Large intestine (tissue), 3 donors: ENCODE data around the gene ATP6V0E2. TPM values are rescaled to one million over a fixed set of nuclear protein-coding genes. Genes with fewer than 3 reads are reported as not detected.

Experiments used
- DNase-seq, 2 donors: peaks; one replicate each; pipeline versions ENCODE4 v3.0.0 to v3.0.0-alpha.2; 2013
- H3K27ac ChIP-seq: one replicate; pipeline ENCODE4 v1.5.1; 2013; ENCODE audit warnings: low read length
- H3K27me3 ChIP-seq: 2 replicates; pipeline ENCODE4 v1.6.1; 2013; ENCODE audit warnings: low read length; ENCODE audit not compliant: control insufficient read depth, insufficient read depth
- H3K36me3 ChIP-seq: 2 replicates; pipeline ENCODE4 v1.6.1; 2013; ENCODE audit warnings: low read length; ENCODE audit not compliant: control insufficient read depth, insufficient read depth
- H3K4me1 ChIP-seq: one replicate; pipeline ENCODE4 v1.6.1; 2013; ENCODE audit warnings: low read length; ENCODE audit not compliant: control insufficient read depth, insufficient read depth
- H3K4me3 ChIP-seq: one replicate; pipeline ENCODE4 v1.5.1; 2013; ENCODE audit warnings: low read length
- H3K9me3 ChIP-seq: one replicate; pipeline ENCODE4 v1.6.1; 2013; ENCODE audit warnings: mild to moderate bottlenecking, low read depth, low read length, moderate library complexity; ENCODE audit not compliant: control insufficient read depth
- WGBS: methylation state at CpG from one replicate; pipeline ENCODE4 v1.1.5; 2013; ENCODE audit warnings: low lambda C conversion rate; ENCODE audit not compliant: insufficient coverage; 5-methylcytosine and 5-hydroxymethylcytosine counted together
- polyA plus RNA-seq: library from polyadenylated mRNA; unstranded; fragments of 120-200 nt; gene quantifications from one replicate; pipeline ENCODE4 v1.2.1, GENCODE V29; 2013

The ATP6V0E2 gene
- polyA plus RNA-seq, 1 donor: 15.6 TPM

DNA sequence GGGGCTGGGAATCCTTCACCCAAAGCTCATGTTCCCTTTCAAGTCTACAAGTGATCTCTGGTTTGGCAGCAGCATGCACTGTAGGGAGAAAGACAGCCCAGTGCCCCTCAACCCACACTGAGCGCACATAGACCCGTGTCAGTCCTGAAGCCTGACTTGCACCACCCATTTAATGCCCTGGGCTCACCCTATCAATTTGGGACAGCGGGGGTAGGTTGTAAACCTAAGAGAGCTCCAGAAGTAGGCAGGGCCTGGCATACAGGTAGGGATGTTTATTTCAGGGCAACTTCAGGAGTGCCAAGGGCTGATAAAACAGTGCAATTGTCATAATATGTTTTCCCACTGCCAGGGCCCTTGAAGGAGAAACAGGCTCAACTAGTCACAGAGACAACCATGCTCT is 3.5 kb upstream of the ATP6V0E2 start:
- Histone ChIP-seq H3K36me3 (peaks cover 8% of the 10 kb centered on the region), H3K9me3 (no peaks in the 10 kb centered on the region), H3K27ac (no peak overlapping the region), H3K4me3 (no peak overlapping the region), H3K4me1 (peaks cover 13% of the 10 kb centered on the region), H3K27me3 (peaks cover 6% of the 10 kb centered on the region)
- no CpG with 5 or more reads among the region's 3 CpGs for WGBS
- no peak for DNase-seq

DNA sequence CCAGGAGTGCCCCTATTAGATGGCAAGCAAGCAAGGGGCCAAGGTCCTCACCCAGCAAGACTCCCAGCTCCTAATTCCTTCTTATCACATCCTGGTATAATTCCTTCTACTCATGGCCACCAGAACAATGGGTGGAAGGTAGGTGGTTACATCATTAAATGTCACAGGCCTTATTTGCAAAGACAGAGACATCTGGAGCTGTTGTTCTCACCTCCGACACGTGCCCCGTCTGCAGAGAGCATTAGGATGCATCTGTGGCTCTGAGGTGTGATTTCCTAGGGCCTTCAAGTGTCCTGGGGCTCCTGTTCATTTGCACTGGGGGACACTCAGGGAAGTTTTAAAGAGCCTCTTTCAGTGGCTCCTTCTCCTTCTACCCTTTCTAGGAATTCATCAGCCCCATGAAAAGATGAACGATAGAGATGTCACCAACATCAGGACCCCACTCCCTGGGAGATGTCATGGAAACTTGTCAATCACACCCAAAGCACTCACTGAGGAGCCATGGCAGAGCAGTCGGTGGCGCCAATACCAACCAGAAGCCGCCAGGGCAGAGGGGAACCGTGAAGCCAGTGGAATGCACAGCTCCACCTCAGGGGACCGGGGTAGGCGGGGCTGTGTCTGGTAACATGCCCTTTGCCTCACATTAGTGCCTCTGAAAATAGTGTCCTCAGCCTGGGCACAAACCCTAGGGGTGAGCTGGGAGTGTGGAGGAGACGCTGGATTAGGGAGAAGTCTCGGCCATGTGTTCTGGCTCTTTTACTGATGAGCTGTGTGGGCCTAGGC is 2.9 kb upstream of the ATP6V0E2 start:
- Histone ChIP-seq H3K36me3 (peaks cover 4% of the 10 kb centered on the region), H3K4me1 (peaks cover 13% of the 10 kb centered on the region), H3K9me3 (no peaks in the 10 kb centered on the region), H3K4me3 (no peak overlapping the region), H3K27ac (no peak overlapping the region), H3K27me3 (peaks cover 6% of the 10 kb centered on the region)
- no CpG with 5 or more reads among the region's 12 CpGs for WGBS
- no peak for DNase-seq

DNA sequence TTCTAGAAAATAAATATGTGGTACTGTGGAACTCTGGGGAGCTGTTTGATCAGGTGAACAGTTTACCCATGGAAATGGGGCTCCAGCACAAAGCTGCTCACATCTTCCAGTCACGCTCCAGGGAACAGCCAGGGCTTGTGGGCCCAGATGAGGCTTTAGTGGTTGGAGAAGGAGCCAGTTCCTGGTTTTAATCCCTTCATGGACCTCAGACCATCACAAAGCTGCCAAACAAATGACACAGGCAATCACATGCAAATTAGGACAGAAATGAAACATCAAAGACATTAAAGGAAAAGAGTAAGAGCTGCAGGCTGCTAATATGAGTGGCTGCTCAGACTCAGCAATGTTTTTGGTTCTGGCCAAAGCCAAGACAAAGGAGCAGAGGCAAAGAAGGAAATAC is 2.2 kb upstream of the ATP6V0E2 start:
- Histone ChIP-seq H3K27me3 (peaks cover 6% of the 10 kb centered on the region), H3K4me1 (peaks cover 13% of the 10 kb centered on the region), H3K4me3 (no peak overlapping the region), H3K36me3 (peaks cover 2% of the 10 kb centered on the region), H3K9me3 (no peaks in the 10 kb centered on the region), H3K27ac (no peak overlapping the region)
- no peak for DNase-seq
- WGBS: no CpG with 5 or more reads among the region's 1 CpG

DNA sequence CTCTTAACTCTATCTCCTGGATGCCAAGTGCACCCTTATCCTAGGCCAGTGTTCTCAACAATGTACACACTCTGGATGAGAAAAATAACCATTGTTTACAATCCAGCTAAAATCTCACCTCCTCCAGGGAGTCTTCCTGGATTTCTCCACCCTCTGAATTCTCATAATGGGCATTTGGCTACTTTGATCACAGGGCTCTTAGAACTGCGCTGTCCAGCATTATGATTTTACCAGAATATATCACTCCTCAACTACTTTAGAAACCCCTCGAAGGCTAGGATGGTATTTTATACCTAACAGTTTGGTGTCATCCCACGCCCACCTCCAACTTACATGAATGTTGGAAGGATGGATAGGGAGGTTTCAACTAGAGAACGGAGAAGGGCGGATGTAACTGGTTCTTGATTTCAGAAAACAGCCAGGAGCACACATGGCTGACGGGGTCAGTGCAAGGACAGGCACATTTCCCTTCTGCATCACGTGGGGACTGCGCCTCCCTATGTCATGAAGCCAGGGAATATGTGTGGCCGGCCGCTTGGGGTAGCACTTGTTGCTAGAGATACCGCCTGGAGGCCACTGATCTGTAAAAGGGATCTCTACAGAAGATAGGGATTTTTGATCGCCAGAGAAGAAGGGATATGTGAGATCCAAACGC is 1.2 kb upstream of the ATP6V0E2 start:
- Histone ChIP-seq H3K4me1 (peaks cover 13% of the 10 kb centered on the region), H3K9me3 (no peaks in the 10 kb centered on the region), H3K27ac (peak overlapping the region; percentile 62), H3K27me3 (peaks cover 6% of the 10 kb centered on the region), H3K4me3 (peak overlapping the region; percentile 61), H3K36me3 (peaks cover 2% of the 10 kb centered on the region)
- no CpG with 5 or more reads among the region's 13 CpGs for WGBS
- DNase-seq: peak; percentile 81 to 83

DNA sequence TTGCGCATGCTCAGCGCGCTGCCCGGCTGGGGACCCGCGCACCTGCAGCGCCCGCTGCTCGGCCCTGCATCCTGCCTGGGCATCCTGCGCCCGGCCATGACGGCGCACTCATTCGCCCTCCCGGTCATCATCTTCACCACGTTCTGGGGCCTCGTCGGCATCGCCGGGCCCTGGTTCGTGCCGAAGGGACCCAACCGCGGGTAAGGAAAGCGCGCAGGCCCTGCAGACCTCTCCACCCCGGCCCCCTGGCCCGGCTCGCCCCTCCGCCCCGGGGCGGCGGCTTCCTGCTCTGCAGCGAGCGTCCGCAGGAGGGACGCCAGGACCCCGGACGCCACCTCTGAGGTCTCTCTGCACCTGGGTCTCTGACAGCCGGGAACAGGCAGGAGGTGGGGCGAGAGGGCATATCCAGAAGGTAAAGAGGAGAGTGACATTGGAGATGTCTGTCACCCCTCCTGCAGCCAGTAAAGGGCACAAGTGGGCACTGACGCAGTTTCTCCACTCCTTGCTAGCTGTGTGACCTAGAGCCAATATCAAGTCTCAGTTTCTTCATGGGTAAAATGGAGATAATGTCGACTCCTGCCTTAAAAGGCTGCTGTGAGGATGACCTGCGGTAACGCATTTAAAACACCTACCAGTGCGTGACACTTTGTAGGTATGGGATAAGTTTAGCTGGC is 338 bp downstream of the ATP6V0E2 start:
- Histone ChIP-seq H3K9me3 (no peaks in the 10 kb centered on the region), H3K4me3 (peak overlapping the region; percentile 61), H3K36me3 (no peaks in the 10 kb centered on the region), H3K27ac (no peak overlapping the region), H3K27me3 (peaks cover 6% of the 10 kb centered on the region), H3K4me1 (peaks cover 13% of the 10 kb centered on the region)
- WGBS: no CpG with 5 or more reads among the region's 46 CpGs
- DNase-seq: no peak

DNA sequence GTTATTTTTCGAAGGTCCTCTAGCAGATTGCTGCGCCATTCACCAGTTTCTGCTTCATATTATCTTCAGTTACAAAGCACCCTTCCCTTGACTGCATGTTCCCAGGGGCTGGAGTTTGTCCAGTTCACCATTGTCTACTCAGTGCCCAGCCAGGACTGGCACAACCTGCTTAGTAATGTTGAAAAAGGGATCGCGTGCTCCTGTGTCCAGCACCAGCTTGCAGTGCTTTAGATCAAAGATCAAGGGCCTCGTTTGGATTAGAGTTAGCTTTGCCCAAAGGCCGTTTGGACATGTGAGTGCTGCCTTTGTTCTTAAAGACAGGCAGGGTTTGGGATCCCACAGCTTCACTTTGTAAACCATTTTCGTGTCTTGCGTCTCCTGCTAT is 867 bp downstream of the ATP6V0E2 start:
- peaks cover 6% of the 10 kb centered on the region for H3K27me3 ChIP-seq
- 87% methylated on average over 3 of the region's 8 CpGs for WGBS
- peaks cover 13% of the 10 kb centered on the region for H3K4me1 ChIP-seq
- no peak overlapping the region for H3K27ac ChIP-seq
- no peaks in the 10 kb centered on the region for H3K9me3 ChIP-seq
- H3K4me3 ChIP-seq: peak overlapping the region; percentile 61
- H3K36me3 ChIP-seq: no peaks in the 10 kb centered on the region
- DNase-seq: no peak

DNA sequence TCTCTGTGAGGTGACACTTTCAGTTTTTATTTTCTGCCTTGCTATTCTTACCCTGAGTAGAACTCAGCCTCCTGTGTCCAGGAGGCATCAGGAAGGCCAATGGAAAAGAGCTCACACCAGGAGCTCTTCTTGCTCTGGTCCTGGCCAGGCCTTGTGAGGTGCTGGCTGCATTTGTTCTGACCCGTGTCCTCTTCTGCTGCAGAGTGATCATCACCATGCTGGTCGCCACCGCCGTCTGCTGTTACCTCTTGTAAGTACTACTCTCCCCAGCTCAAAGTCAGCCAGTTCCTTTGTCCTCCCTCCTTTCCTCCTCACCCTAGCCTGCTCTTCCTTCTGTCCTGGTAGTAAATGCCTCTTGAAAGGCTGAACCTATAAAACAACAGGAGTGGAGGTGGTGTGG is 1.6 kb downstream of the ATP6V0E2 start:
- peaks cover 6% of the 10 kb centered on the region for H3K27me3 ChIP-seq
- no CpG with 5 or more reads among the region's 4 CpGs for WGBS

DNA sequence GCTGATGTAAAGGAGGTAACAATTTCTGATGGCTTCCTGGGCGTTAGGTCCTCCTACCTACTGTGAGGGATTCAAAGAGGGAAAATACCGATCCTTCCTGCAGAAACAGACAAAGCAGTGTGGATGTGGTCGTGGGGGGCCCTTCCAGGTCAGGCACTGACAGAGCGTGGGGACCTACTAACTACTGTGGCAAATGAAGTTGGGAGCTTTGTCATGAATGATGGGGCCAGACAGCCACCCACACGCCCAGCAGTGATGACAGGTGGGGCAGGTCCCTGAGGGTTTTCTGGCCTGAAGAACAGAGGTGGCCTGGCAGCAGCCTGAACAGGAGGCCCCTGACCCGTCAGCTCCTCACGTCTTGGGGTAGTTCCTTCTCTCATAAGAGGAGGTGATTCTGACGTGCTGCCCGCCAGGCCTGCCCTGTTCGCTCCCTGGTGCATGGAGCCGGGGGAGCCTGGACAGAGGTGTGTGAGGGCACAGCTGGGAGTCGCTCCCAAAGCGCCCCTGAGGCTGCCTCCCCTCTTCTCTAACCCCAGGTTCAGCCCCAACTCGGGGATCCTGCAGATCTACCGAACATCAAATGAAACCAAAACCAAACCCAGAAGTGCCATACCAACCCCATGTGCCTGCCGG is 4.2 kb downstream of the ATP6V0E2 start:
- WGBS: no CpG with 5 or more reads among the region's 16 CpGs
- Histone ChIP-seq H3K36me3 (no peaks in the 10 kb centered on the region), H3K4me3 (no peak overlapping the region), H3K9me3 (no peaks in the 10 kb centered on the region), H3K27me3 (peaks cover 6% of the 10 kb centered on the region), H3K4me1 (peaks cover 8% of the 10 kb centered on the region), H3K27ac (no peak overlapping the region)
- DNase-seq: no peak

More for the DNA sequence above, 1.6 kb downstream of the ATP6V0E2 start:
- DNase-seq: no peak
- Histone ChIP-seq H3K27ac (no peak overlapping the region), H3K9me3 (no peaks in the 10 kb centered on the region), H3K4me3 (no peak overlapping the region), H3K4me1 (peaks cover 13% of the 10 kb centered on the region), H3K36me3 (no peaks in the 10 kb centered on the region)

DNA sequence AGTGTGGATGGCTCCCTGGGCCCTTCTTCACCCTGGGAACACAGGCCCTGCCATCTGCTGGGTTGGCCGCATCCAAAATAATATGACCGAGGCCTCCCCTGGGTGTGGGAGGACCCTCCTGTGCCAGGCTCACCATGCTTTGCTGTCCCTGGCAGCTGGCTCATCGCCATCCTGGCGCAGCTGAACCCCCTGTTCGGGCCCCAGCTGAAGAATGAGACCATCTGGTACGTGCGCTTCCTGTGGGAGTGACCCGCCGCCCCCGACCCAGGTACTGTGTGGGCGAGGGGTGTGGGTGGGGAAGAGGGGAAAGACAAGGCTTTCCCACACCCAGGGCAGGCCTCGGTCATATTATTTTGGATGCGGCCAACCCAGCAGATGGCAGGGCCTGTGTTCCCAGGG is 4.8 kb downstream of the ATP6V0E2 start:
- WGBS: no CpG with 5 or more reads among the region's 13 CpGs
- H3K27ac ChIP-seq: no peak overlapping the region

DNA sequence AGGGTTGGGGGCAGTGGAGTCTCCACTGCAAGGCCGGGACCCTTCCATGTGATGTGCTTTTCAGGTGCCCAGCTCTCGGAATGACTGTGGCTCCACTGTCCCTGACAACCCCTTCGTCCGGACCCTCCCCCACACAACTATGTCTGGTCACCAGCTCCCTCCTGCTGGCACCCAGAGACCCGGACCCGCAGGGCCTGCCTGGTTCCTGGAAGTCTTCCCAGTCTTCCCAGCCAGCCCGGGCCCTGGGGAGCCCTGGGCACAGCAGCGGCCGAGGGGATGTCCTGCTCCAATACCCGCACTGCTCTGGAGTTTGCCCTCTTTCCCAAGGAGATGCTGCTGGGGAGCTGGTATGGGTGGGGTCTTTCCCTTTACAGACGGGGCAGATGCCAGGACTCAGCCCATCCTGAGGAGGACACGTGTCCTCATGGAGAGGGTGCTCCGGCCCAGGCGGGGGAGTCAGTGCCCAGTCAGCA is 5.5 kb downstream of the ATP6V0E2 start:
- peak in 1 of 2 donors; percentile 1 for DNase-seq
- H3K9me3 ChIP-seq: no peaks in the 10 kb centered on the region
- peaks cover 6% of the 10 kb centered on the region for H3K27me3 ChIP-seq
- H3K4me1 ChIP-seq: peaks cover 3% of the 10 kb centered on the region
- no CpG with 5 or more reads among the region's 14 CpGs for WGBS
- H3K4me3 ChIP-seq: no peak overlapping the region
- H3K27ac ChIP-seq: no peak overlapping the region
- no peaks in the 10 kb centered on the region for H3K36me3 ChIP-seq

More for the DNA sequence above, 4.8 kb downstream of the ATP6V0E2 start:
- H3K9me3 ChIP-seq: no peaks in the 10 kb centered on the region
- no peak overlapping the region for H3K4me3 ChIP-seq
- no peaks in the 10 kb centered on the region for H3K36me3 ChIP-seq
- peaks cover 5% of the 10 kb centered on the region for H3K4me1 ChIP-seq
- H3K27me3 ChIP-seq: peaks cover 6% of the 10 kb centered on the region
- DNase-seq: no peak
